ENCODE results near the gene MAST3.

GRCh38 chr19:18183529-18183928 is 86.0 kb downstream of the MAST3 start:
- TF ChIP-seq CTCF (IDR thresholded peaks at IDR 0.05; ENCODE audit: poor library complexity, severe bottlenecking) (no peak), EP300 (conservative IDR thresholded peaks at IDR 0.05; ENCODE audit: poor library complexity, severe bottlenecking) (no peak), EZH2 (IDR thresholded peaks at IDR 0.05; ENCODE audit: borderline replicate concordance, insufficient read depth, low read length, poor library complexity, severe bottlenecking) (no peak), TAF1 (IDR thresholded peaks at IDR 0.05; ENCODE audit: low read depth) (no peak), POLR2AphosphoS5 (IDR thresholded peaks at IDR 0.05) (no peak), REST (IDR thresholded peaks at IDR 0.05; ENCODE audit: borderline replicate concordance) (no peak), RAD21 (conservative IDR thresholded peaks at IDR 0.05) (no peak)
